ENCODE measurements around the gene ATP5ME. TPM values are rescaled to one million over a fixed set of nuclear protein-coding genes. Genes with fewer than 3 reads are reported as not detected.
A peak's percentile ranks its signal among the peaks of the same experiment; 100 is the strongest.
"Not testable (repeated sequence)": the region's sequence is repeated elsewhere in the genome, so short reads cannot be mapped to it uniquely, and the experiment has no call there.

Gene ATP5ME, protein sequence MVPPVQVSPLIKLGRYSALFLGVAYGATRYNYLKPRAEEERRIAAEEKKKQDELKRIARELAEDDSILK
- total RNA-seq, result 47.7 TPM

DNA sequence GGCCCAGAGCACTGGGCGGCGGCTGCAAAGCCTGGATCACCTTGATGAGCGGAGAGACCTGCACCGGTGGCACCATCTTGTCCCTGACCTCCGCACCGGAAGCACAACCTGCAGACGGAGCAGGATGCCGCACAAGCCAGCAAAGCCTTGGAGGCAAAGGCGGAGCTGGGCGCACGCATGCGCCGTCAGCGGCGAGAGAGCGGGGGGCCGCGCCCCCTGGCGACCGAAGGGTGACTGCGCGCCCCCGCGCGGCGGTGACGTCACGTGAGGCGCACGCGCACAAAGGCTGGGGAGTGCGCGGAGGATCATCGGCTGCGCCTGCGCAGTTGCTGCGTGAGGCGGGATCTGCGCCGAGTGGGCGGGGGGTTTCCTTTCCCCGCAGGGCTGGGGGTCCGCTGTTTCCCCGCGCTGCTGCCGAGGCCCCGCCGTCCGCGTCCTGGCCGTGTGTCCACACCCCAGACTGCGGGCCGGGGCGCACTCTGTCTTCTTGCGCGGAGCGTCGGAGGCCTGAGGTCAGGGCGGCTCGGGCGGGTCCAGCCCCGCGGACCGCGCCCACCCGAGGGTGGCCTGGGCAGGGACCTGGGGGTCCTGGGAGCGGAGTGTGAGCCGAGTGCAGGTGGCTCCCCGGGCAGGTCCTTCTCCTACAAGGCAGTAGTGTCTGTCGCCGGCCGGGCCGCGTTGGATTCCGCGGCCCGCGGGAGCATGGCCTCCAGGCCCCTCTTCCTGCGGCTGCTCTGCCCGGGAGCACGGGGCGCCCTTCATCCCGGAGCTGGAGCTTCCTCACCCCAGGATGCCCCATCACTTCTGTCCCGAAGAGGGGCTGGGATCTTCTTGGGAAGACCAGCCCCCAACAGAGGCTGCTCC lies at the start of gene ATP5ME, which contains the start of gene MYL5:
TSS of gene ATP5ME (minus strand) at position 105 of the 864 bp plus-strand sequence. CDS start at position 76, 29 bp downstream.
TSS of gene MYL5 (plus strand) at position 371 of the 864 bp plus-strand sequence. CDS start 3,485 bp downstream, outside the sequence.
- DNase-seq (ENCODE audit: low read depth in 2 of 3, low spot score in 2 of 3), result peak; percentile 97 to 100 (median 98)

DNA sequence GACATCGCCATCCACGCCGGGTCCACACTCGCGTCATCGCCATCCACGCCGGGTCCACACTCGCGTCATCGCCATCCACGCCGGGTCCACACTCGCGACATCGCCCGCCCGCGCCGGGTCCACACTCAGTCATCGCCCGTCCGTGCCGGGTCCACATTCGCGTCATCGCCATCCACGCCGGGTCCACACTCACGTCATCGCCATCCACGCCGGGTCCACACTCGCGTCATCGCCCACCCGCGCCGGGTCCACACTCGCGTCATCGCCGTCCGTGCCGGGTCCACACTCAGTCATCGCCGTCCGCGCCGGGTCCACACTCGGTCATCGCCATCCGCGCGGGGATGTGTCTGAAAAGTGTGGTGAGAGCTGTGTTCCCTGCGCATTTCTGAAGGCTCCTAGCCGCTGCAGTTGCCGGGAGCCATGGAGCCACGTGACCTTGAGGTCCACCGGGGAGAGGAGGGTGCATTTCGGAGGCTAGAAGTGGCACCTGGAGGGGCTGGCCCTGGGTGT lies 48.8 kb upstream of the ATP5ME start:
- no peak for DNase-seq (ENCODE audit: low read depth in 2 of 3, low spot score in 2 of 3)

DNA sequence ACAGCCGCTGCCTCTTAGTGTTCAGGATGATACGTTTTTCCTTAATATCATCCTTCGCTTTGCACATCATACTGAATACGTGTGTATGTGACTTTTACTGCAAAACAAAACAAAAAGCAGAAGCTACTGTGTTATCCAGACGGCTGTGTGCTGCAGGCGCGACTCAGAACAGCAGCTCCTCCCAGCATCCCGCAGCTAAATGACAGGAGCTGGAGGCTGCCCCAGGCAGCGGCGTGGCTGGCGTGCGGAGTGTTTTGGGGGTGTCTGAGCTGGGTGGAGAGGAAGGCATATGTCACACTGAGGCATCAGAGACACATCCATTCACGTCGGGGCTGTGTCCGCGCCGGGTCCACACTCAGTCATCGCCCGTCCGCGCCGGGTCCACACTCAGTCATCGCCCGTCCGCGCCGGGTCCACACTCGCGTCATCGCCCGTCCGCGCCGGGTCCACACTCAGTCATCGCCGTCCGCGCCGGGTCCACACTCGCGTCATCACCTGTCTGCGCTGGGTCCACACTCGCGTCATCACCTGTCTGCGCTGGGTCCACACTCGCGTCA lies 48.2 kb upstream of the ATP5ME start:
- DNase-seq (ENCODE audit: low read depth in 2 of 3, low spot score in 2 of 3), result no peak

DNA sequence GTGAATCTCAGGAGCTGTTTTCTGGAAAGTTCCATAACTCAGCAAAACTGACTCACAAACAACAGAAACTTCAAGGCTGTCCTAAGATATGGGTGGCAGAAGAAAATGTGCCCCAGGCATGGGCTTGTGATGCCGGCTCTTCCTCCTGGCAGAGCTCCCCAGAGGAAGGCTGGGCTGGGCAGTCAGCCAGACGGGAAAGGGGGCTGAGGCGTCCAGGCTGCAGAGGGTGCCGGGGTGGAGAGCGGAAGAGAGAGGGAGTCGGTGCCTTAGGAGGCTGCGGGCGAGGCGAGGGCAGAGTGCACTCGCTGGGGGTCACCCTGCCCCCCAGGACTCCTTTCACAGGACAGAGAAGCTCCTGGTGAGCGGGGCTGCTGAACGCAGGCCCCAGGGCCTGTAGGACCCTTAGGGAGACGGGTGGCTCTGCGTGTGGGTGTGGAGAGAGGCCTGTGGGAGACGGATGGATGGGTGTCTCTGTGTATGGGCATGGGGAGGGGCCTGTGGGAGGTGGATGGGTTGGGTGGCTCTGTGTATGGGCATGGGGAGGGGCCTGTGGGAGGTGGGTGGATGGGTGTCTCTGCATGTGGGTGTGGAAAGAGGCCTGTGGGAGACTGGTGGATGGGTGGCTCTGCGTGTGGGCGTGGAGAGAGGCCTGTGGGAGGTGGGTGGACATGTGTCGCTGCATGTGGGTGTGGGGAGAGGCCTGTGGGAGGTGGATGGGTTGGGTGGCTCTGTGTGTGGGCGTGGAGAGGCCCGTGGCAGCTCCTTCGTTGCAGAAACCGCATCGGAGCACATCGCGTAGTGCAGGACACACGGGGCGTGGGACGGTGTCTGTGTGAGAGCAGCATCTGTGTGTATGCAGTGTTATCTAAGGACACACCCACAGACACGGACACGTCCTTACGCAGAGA lies 47.4 kb upstream of the ATP5ME start:
- peak in 1 of 3 donors; percentile 12 for DNase-seq (ENCODE audit: low read depth in 2 of 3, low spot score in 2 of 3)

DNA sequence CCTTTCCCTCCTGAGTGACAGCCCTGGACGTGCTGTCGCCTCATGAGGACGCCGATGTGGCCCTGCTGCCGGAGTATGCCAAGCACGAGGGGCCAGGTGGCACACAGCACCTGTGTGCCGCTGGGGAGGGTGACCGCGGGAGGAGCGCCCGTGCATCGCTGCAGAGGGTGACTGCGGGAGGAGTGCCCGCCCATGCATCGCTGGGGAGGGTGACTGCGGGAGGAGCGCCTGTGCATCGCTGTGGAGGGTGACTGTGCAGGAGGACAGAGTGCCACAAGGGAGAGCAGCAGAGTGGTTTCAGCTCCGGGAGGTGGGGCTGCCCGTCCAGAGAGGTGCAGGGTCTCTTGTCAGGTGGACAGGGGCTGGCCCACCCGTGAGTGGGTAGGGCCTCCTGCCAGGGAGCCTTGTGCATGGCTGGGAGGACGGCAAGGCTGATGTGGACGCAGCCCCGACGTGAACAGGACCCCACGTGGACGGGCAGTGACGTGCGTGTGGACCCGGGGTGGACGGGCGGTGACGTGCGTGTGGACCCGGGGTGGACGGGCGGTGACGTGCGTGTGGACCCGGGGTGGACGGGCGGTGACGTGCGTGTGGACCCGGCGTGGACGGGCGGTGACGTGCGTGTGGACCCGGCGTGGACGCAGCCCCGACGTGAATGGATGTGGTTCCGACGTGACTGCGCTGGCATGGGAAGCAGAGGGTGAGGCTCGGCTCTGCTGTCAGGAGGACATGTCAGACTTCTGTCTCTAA lies 46.2 kb upstream of the ATP5ME start:
- no peak for DNase-seq (ENCODE audit: low read depth in 2 of 3, low spot score in 2 of 3)

DNA sequence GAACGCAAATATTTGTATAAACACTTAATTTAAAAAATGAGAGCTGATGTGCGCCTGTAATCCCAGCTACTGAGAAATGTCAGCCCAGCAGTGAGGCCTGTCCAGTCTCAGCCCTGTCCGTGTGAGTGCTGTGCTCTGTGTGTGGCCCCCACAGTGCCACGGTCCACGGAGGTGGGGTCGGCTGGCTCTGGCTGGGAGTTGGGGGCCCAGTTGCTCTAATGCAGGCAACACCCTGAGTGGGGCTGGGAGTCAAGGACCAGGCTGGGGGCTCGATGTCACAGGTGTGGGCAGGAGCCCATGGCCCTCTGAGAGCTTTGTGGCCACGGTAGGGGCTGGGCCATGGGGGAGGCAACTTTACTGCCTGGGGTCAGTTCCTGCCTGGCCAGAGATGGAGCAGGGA lies 44.4 kb upstream of the ATP5ME start:
- no peak for DNase-seq (ENCODE audit: low read depth in 2 of 3, low spot score in 2 of 3)

DNA sequence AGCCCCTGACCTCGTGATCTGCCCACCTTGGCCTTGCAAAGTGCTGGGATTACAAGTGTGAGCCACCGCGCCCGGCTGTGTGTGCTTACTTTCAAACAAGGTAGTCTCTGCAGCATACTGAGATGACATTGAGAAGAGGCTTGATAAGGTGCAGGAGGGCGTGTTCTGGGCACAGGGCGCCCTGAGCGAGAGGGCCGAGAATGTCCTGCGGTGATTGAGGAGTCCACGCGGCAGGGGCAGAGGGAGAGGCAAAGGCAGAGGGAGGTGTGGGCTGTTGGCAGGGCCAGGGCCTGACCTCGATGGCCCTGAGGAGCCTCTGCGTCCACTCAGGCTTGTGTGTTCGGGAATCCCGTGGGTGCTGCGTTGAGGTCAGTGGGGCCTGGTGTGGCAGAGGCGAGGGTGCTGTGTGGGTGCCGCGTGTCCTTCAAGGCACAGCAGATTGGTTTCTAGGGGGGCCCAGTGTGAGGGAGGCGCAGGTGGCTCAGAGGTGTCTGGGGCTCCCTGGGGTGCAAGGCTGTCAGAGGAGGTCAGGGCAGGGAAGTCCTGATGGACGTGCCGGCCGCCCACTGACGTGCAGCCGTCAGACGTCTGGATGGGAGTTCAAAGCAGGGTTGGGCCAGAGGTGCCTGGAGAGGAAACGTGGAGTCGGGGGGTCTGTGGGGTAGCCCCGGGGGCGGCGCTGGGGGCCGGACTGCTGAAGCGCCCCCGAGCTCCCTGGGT lies 43.7 kb upstream of the ATP5ME start:
- DNase-seq (ENCODE audit: low read depth in 2 of 3, low spot score in 2 of 3), result no peak

DNA sequence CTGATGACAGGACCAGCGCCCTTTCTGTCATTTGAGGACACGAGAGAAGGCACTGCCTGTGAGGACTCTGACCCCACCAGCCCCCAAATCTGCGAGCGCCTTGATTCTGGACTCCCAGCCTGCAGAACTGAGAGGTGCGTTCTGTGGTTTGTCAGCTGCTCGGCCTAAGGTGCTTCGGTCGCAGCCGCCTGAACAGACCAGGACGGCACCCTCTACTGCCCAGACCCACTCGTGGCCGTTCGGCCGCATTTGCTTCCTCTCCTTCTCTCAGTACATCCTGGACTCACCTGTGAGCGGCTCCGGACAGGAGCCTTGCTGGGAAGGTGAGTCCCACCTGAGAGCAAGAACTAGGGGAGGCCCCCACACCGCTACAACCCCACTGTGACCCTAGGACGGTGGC lies 40.0 kb upstream of the ATP5ME start:
- no peak for DNase-seq (ENCODE audit: low read depth in 2 of 3, low spot score in 2 of 3)

DNA sequence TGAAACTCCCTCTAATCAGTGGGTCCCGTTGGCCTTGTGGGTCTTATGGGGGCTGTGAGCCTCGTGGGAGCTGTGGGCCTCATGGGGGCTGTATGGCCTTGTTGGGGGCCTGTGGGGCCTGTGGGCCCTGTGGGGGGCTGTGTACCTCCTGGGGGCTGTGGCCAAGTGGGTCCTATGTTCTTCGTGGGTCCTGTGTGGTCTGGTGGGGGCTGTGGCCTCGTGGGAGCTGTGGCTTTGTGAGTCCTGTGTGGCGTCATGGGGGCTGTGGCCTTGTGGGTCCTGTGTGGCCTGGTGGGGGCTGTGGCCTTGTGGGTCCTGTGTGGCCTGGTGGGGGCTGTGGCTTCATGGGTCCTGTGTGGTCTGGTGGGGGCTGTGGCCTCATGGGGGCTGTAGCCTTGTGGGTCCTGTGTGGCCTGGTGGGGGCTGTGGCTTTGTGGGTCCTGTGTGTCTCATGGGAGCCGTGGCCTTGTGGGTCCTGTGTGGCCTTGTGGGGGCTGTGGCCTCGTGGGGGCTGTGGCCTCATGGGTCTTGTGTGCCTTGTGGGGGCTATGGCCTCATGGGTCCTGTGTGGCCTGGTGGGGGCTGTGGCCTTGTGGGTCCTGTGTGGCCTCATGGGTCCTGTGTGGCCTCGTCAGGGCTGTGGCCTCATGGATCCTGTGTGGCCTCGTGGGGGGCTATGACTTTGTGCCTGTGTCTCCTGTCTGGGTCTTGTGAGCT lies 39.0 kb upstream of the ATP5ME start:
- no peak for DNase-seq (ENCODE audit: low read depth in 2 of 3, low spot score in 2 of 3)

DNA sequence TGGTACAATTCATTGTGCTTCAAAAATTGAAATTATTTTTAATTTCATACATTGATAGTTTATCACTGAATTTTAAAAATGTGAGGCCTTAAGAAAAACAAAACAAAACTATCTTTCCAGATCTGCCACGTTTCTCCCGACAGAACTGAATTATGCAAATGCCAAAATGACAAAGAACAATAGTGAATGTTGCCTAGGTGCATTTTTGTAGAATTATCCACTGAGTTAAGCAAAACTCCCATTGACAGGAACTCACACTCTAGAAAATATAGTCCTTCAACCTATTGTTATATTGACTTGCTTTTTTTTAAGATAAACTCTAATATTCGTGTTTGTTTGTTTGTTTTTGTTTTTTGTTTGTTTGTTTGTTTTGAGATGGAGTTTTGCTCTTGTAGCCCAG lies 38.0 kb upstream of the ATP5ME start:
- no peak for DNase-seq (ENCODE audit: low read depth in 2 of 3, low spot score in 2 of 3)

DNA sequence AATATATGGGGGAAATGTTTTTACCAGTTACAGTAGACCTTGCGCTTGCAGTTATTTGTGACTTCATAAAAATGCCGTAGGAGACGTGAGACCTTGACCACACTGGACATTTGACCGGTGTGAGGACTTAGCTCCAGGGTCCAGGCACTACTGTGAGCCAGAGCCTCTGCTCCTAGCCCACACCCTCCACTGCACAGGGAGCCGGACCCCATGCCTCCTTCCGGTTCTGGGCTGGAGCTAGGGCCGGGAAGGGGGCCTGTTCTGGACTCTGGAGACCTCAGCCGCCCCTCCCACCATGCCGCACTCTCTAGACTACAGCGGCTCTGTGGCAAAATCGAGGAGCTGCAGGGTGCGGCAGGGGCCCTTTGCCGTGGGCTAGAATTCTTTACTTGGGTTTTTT lies 36.8 kb upstream of the ATP5ME start:
- DNase-seq (ENCODE audit: low read depth in 2 of 3, low spot score in 2 of 3), result no peak

DNA sequence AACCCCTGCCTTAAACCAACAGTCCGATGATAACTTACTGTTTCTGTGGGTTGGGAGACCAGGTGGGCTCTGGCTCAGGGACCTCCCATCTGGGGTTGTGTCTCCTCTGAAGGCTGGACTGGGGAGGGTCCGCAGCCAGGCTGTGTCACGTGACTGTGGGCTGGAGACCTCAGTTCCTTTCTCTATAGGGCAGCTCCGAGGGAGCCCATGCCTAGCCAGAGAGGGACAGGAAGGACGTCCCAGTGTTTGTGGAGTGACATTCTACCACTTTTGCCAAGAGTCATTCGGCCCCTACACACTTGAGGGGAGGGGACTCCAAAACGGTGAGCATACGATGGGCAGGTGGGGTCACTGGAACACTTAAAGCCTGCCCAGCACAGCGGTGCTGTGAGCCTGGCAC lies 36.0 kb upstream of the ATP5ME start:
- no peak for DNase-seq (ENCODE audit: low read depth in 2 of 3, low spot score in 2 of 3)

DNA sequence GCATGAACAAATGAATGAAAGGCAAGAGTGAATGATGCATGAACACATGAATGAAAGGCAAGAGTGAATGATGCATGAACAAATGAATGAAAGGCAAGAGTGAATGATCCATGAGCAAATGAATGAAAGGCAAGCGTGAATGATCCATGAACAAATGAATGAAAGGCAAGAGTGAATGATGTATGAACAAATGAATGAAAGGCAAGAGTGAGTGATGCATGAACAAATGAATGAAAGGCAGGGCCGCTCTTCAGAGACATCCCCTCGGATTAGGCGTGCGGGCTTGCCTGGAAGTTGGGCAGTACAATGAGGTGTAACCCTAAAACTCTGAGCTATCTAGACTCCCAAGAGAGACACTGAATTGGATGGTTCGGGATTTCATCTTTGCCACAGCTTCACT lies 35.3 kb upstream of the ATP5ME start:
- DNase-seq (ENCODE audit: low read depth in 2 of 3, low spot score in 2 of 3), result no peak

DNA sequence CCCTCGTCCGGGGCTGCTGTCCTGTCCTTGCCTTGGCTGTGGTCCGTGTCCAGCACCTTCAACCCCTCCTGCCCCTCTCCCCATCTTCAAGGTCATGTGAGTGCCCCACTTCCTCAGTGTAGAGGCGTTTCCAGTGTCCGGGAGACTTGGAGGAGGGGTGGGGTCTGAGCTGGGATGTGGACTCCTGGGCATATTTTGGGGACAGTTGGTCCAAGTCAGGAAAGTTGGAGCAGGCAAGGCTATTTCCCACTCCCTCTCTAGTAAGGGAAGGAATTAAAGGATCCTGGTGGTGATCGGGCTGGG lies 34.5 kb upstream of the ATP5ME start:
- no peak for DNase-seq (ENCODE audit: low read depth in 2 of 3, low spot score in 2 of 3)

DNA sequence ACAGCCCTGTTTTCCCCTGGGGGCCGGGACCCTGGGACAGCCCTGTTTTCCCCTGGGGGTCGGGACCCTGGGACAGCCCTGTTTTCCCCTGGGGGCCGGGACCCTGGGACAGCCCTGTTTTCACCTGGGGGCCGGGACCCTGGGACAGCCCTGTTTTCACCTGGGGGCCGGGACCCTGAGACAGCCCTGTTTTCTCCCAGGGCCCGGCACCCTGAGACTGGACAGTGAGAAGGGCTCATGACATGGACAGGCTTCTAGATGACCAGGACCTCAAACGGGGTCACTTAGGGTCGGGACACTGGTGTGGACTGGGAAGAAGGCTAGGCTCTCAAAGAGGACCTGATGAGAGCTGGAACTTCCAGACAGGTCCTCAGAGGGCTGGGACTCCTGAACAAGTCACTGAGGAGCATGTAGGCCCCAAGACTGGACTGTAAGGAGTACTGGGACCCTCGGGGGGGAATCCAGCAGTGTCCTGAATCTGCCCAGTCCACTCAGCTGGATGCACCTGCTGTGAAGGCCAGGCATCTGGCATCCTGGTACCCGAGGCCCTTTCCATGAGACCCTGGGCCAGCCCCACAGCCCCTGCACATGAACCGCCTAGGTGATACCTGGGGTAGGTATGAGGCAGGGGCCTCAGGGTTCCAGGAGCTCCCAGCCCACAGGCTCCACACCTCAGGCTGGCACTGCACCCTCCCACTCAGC lies 34.0 kb upstream of the ATP5ME start:
- no peak for DNase-seq (ENCODE audit: low read depth in 2 of 3, low spot score in 2 of 3)

DNA sequence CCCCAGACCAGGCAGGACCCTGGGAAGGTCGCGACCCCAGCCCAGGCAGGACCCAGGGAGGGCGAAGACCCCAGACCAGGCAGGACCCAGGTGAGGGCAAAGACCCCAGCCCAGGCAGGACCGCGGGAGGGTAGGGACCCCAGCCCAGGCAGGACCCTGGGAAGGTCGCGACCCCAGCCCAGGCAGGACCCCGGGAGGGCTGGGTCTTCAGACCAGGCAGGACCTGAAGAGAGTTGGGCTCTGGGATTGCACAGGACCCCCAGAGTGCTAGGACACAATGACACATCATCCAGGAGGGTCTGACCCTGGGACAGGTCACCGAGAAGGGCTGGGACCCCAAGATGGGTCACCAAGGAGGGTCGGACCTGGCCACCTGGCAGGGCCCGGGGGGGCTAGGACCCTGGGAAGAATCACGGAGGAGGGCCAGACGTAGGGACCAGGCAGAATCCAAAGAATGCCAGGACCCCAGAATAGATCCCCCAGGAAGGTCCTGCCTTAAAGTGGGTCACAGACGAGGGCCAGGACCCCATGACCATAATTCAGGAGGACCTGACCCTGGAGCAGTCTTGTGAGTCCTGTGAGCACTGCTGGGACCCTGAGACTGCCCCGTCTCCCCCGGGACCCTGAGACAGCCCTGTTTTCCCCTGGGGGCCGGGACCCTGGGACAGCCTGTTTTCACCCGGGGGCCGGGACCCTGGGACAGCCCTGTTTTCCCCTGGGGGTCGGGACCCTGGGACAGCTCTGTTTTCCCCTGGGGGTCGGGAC lies 32.9 kb upstream of the ATP5ME start:
- no peak for DNase-seq (ENCODE audit: low read depth in 2 of 3, low spot score in 2 of 3)

DNA sequence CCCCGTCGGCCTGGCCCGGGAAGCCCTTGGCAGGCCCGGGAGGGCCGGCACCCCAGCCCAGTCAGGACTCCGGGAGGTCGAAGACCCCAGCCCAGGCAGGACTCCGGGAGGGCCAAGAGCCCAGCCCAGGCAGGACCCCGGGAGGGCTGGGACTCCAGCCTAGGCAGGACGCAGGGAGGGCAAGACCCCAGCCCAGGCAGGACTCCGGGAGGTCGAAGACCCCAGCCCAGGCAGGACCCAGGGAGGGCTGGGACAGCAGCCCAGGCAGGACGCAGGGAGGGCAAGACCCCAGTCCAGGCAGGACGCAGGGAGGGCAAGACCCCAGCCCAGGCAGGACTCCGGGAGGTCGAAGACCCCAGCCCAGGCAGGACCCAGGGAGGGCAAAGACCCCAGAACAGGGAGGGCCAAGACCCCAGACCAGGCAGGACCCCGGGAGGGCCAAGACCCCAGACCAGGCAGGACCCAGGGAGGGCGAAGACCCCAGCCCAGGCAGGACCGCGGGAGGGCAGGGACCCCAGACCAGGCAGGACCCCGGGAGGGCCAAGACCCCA lies 32.1 kb upstream of the ATP5ME start:
- DNase-seq (ENCODE audit: low read depth in 2 of 3, low spot score in 2 of 3), result not testable (repeated sequence)
